Effector memory CD4-positive, alpha-beta T cell (primary cell): ENCODE results near the gene CRYGS.
"Not testable (repeated sequence)": the region's sequence is repeated elsewhere in the genome, so short reads cannot be mapped to it uniquely, and the experiment has no call there.

Experiments used
- DNase-seq, 3 donors: peaks; one replicate each; pipeline ENCODE4 v3.0.0-alpha.2; 2020
- H3K27ac ChIP-seq: 2 replicates; pipeline ENCODE4 v1.7.0; 2013; ENCODE audit warnings: mild to moderate bottlenecking, low read length, moderate library complexity; ENCODE audit not compliant: insufficient read depth, poor library complexity, severe bottlenecking
- H3K27me3 ChIP-seq: replicated peaks from 2 replicates; pipeline ENCODE4 v1.7.0; 2013; ENCODE audit warnings: mild to moderate bottlenecking, low read length; ENCODE audit not compliant: insufficient read depth, control insufficient read depth, poor library complexity, severe bottlenecking
- H3K36me3 ChIP-seq: 2 replicates; pipeline ENCODE4 v1.7.0; 2013; ENCODE audit warnings: mild to moderate bottlenecking, low read length, moderate library complexity; ENCODE audit not compliant: control insufficient read depth, insufficient read depth
- H3K4me1 ChIP-seq: 2 replicates; pipeline ENCODE4 v1.7.0; 2013; ENCODE audit warnings: low read length, mild to moderate bottlenecking; ENCODE audit not compliant: control insufficient read depth, insufficient read depth, poor library complexity, severe bottlenecking
- H3K4me3 ChIP-seq: 2 replicates; pipeline ENCODE4 v1.7.0; 2013; ENCODE audit warnings: low read length, low read depth, mild to moderate bottlenecking; ENCODE audit not compliant: insufficient read depth, poor library complexity, severe bottlenecking
- H3K9me3 ChIP-seq: 2 replicates; pipeline ENCODE4 v1.7.0; 2013; ENCODE audit warnings: mild to moderate bottlenecking, low read length, moderate library complexity; ENCODE audit not compliant: control insufficient read depth
- total RNA-seq, 3 donors: gene quantifications; one replicate each; lab custom pipeline; 2026; lab: John Stamatoyannopoulos, UW

Gene CRYGS
- 0.86 to 1.3 (median 1.2) reads per million in 3 donors for total RNA-seq

DNA sequence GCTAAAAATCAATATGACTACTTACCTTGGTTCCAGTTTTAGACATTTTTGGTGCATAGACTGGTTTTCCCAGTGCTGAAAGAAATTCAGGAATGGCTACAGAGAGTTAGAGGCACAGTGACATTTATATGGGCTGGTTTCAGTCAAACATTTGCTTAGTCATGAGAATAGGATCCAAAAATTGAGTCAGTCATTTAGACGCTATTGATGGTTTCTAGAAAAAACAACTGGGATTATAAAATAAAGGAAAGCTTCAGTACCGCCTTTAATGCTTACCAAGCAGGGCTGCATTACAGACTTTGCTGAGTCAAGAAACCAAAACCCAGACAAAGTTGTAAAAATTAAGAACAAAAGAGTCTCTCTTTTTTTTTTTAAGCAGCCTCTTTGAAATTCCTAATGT is at the start of gene CRYGS:
CRYGS (minus strand) TSS at position 100 of the 400 bp plus-strand sequence; CDS start at position 46, 54 bp downstream.
- peaks cover 20% of the 10 kb centered on the region for H3K36me3 ChIP-seq
- no peaks in the 10 kb centered on the region for H3K27me3 ChIP-seq
- no peak for DNase-seq
- H3K9me3 ChIP-seq: no peaks in the 10 kb centered on the region
- H3K4me3 ChIP-seq: no peak within 1 kb of the TSS
- H3K27ac ChIP-seq: no peak within 1 kb of the TSS
- H3K4me1 ChIP-seq: no peaks in the 10 kb centered on the region

DNA sequence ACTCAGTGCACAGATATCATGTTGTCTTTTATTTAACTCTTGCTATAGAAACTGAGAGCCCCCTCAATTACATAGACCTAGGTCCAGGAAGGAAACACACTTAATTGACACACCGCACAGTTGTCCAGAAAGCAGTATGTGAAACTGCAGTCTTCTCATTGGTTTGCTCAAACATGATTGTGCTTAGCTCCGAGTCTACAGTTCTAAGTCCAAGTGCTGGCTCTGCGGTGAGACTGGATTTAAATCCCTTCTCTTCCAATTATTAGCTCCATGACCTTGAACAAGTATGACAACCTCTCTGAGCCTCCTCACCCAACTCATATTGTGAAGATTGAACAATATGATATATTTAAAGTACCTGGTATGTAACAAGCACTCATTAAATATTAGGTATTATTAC is 49.7 kb upstream of the CRYGS start:
- Histone ChIP-seq H3K27me3 (no peaks in the 10 kb centered on the region), H3K4me3 (no peak overlapping the region), H3K27ac (no peak overlapping the region), H3K36me3 (no peaks in the 10 kb centered on the region), H3K4me1 (no peaks in the 10 kb centered on the region), H3K9me3 (no peaks in the 10 kb centered on the region)
- no peak for DNase-seq

- H3K4me1 ChIP-seq: no peaks in the 10 kb centered on the region
- no peaks in the 10 kb centered on the region for H3K9me3 ChIP-seq
These were observed 48.5 kb upstream of the CRYGS start for GRCh38 chr3:186592682-186593081.

GRCh38 chr3:186590580-186591295 is 46.6 kb upstream of the CRYGS start:
- peaks cover 6% of the 10 kb centered on the region for H3K36me3 ChIP-seq
- no peaks in the 10 kb centered on the region for H3K4me1 ChIP-seq
- no peaks in the 10 kb centered on the region for H3K9me3 ChIP-seq
- H3K27ac ChIP-seq: no peak overlapping the region
- no peak for DNase-seq
- H3K4me3 ChIP-seq: no peak overlapping the region
- H3K27me3 ChIP-seq: no peaks in the 10 kb centered on the region

More at GRCh38 chr3:186592682-186593081, 48.5 kb upstream of the CRYGS start:
- H3K36me3 ChIP-seq: no peaks in the 10 kb centered on the region
- no peak overlapping the region for H3K27ac ChIP-seq
- no peaks in the 10 kb centered on the region for H3K27me3 ChIP-seq
- no peak overlapping the region for H3K4me3 ChIP-seq
- no peak for DNase-seq

DNA sequence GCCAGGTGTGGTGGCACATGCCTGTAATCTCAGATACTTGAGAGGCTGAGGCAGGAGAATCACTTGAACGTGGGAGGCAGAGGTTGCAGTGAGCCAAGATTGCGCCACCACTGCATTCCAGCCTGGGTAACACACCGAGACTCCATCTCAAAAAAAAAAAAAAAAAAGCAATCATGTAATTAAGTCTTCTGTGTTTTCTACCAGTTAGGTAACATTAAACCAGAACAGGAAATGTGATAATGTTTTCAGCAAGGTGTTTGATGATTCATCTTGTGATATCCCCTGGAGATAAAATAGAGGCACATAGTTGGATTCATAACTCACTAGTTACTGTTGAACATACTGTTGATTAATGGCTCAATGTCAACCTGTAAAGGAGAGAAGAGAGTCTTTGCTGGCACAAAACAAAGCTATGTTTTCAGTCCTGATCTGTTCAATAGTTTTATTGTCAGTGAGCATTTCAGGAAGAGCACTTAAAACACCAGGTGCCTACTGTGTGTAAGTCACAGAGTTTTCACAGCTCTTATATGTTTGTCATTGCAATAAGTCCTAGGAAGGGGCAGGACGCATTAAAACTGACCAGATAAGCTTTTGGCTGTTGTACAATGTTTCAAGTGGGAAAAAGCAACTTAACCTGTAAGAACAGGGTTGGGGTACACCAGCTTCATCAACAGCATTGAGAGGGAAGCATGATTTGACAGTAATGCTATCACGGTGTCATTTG is 45.8 kb upstream of the CRYGS start:
- Histone ChIP-seq H3K4me3 (no peak overlapping the region), H3K36me3 (peaks cover 12% of the 10 kb centered on the region), H3K27me3 (no peaks in the 10 kb centered on the region), H3K9me3 (no peaks in the 10 kb centered on the region), H3K4me1 (no peaks in the 10 kb centered on the region), H3K27ac (no peak overlapping the region)
- DNase-seq: no peak

DNA sequence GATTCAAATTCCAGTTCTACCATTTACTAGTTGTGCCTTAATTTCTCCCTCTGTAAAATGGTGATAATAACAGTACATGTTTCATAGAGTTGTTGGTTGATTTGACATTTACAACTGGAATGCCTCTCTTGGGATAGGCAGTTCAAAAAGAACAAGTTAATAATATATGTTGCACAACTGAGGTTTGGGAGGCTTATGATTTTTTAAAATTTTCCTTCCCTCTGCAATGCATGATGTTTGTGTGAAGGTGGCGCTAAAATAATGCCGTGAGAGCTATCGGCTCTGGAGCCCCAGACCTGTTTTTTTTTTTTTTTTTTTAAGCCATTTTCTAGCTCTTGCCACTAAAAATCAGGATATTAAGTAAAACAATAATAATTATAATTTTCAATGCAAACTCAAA is 44.9 kb upstream of the CRYGS start:
- peaks cover 21% of the 10 kb centered on the region for H3K36me3 ChIP-seq
- no peak overlapping the region for H3K4me3 ChIP-seq
- H3K4me1 ChIP-seq: no peaks in the 10 kb centered on the region
- no peak for DNase-seq
- H3K27ac ChIP-seq: no peak overlapping the region
- H3K27me3 ChIP-seq: no peaks in the 10 kb centered on the region
- H3K9me3 ChIP-seq: no peaks in the 10 kb centered on the region

GRCh38 chr3:186588632-186589031 is 44.5 kb upstream of the CRYGS start:
- Histone ChIP-seq H3K9me3 (no peaks in the 10 kb centered on the region), H3K4me3 (no peak overlapping the region), H3K27ac (no peak overlapping the region), H3K27me3 (no peaks in the 10 kb centered on the region), H3K4me1 (no peaks in the 10 kb centered on the region), H3K36me3 (peaks cover 25% of the 10 kb centered on the region)
- DNase-seq: no peak

- no peak for DNase-seq
- H3K36me3 ChIP-seq: peaks cover 40% of the 10 kb centered on the region
- no peaks in the 10 kb centered on the region for H3K4me1 ChIP-seq
- H3K27ac ChIP-seq: no peak overlapping the region
- no peaks in the 10 kb centered on the region for H3K27me3 ChIP-seq
- H3K9me3 ChIP-seq: no peaks in the 10 kb centered on the region
- H3K4me3 ChIP-seq: no peak overlapping the region
These were observed 43.0 kb upstream of the CRYGS start for GRCh38 chr3:186587183-186587582.

GRCh38 chr3:186586245-186586644 is 42.1 kb upstream of the CRYGS start:
- H3K36me3 ChIP-seq: peaks cover 49% of the 10 kb centered on the region
- H3K9me3 ChIP-seq, H3K4me1 ChIP-seq, H3K27me3 ChIP-seq, H3K4me3 ChIP-seq, H3K27ac ChIP-seq, DNase-seq: not testable (repeated sequence)

DNA sequence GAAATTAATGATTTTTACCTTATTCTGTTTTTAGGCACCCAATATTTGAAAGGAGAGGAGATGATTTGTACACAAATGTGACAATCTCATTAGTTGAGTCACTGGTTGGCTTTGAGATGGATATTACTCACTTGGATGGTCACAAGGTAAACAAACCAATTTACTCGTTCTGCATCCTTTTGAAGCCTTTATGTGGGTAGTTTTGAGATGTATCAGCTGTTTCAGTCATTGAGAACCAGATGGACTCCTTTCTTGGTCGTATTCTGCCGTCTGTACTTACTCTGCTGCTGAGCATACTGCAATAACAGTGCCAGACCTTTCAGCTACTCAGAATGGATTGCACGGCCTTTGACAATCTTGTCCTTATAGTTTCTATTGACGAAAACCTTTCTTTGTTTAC is 39.7 kb upstream of the CRYGS start:
- no peak overlapping the region for H3K27ac ChIP-seq
- H3K36me3 ChIP-seq: peaks cover 58% of the 10 kb centered on the region
- no peaks in the 10 kb centered on the region for H3K27me3 ChIP-seq
- no peak for DNase-seq
- no peaks in the 10 kb centered on the region for H3K9me3 ChIP-seq
- no peaks in the 10 kb centered on the region for H3K4me1 ChIP-seq
- H3K4me3 ChIP-seq: no peak overlapping the region
